Measurements from ENCODE around the gene SDK1.

Gene SDK1

DNA sequence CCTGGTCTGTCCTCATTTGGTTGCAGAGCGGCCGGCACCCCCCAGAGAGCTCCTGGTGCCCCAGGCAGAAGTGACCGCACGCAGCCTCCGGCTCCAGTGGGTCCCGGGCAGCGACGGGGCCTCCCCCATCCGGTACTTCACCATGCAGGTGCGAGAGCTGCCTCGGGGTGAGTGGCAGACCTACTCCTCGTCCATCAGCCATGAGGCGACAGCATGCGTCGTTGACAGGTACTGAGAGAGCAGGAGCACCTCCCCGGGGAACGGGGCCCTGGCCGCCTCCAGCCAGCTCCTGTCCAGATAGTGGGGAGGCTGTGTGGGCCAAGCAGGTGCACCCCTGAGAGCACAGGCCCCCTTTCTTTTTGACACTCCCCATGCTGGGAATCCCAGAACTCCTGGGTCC is 848.2 kb downstream of the SDK1 start:
- H3K4me1 ChIP-seq (ENCODE audit: control insufficient read depth in 1 of 2, insufficient read depth in 2 of 2, low read length in 2 of 2) = peaks cover 0 to 4% of the 10 kb centered on the region in 2 experiments
- H4K8ac ChIP-seq (ENCODE audit: low read depth, low read length) = no peak overlapping the region
- no peak overlapping the region for H2BK120ac ChIP-seq (ENCODE audit: insufficient read depth, low read length, poor library complexity)
- no peak overlapping the region for H3K18ac ChIP-seq (ENCODE audit: low read length)
- H3K4ac ChIP-seq (ENCODE audit: low read depth, low read length) = no peak overlapping the region
- no peak overlapping the region for H4K12ac ChIP-seq (ENCODE audit: low read depth, low read length)
- H3K79me1 ChIP-seq (ENCODE audit: low read length) = no peaks in the 10 kb centered on the region
- no peak overlapping the region for H3K4me3 ChIP-seq (ENCODE audit: low read depth, low read length)
- H3K23ac ChIP-seq (ENCODE audit: low read length) = no peak overlapping the region
- H2AFZ ChIP-seq (ENCODE audit: insufficient read depth, low read length, poor library complexity) = no peak overlapping the region
- no peak overlapping the region for H3K27ac ChIP-seq (ENCODE audit: low read depth, low read length)
- no peak overlapping the region for H4K91ac ChIP-seq (ENCODE audit: low read depth, low read length)
- H2BK5ac ChIP-seq (ENCODE audit: low read depth, low read length, poor library complexity) = no peak overlapping the region
- H3K9me3 ChIP-seq (ENCODE audit: insufficient read depth, low read depth, low read length) = peaks cover 2% of the 10 kb centered on the region
- no peaks in the 10 kb centered on the region for H3K27me3 ChIP-seq (ENCODE audit: insufficient read depth, low read length)
- H2BK12ac ChIP-seq (ENCODE audit: low read length) = no peak overlapping the region
- peaks cover 28 to 34% of the 10 kb centered on the region in 2 experiments for H3K36me3 ChIP-seq (ENCODE audit: control insufficient read depth in 1 of 2, insufficient read depth in 2 of 2, low read length in 2 of 2)
- H3K9ac ChIP-seq (ENCODE audit: low read length) = no peak overlapping the region
- no peaks in the 10 kb centered on the region for H3K79me2 ChIP-seq (ENCODE audit: control insufficient read depth, insufficient read depth, low read length, poor library complexity)
- H3K14ac ChIP-seq (ENCODE audit: low read length) = no peak overlapping the region
- no peak overlapping the region for H3K4me2 ChIP-seq (ENCODE audit: low read length)
- no peak overlapping the region for H2AK5ac ChIP-seq (ENCODE audit: low read length)
- no CpG with 5 or more reads among the region's 18 CpGs for WGBS (ENCODE audit: extremely low coverage, insufficient coverage, insufficient read length)
- DNase-seq = no peak

DNA sequence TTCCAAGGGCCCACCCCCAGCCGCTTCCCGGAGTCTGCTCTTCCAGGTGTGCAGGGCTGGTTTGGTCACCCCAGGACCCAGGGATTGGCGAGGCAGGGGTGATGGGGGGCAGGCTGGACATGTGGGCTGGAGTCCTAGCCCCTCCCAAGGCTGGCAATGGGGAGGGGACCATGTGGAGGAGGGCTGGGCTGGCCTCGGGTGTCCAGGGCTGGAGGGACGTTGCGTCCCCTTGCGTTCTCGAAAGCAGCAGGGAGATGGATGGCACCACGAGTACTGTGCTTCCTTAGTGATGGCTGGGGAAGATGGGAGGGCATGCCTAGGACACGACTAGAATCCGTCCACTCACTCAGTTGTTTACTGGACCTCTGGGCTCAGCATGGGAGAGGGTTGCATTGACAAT is 848.6 kb downstream of the SDK1 start:
- no CpG with 5 or more reads among the region's 11 CpGs for WGBS (ENCODE audit: extremely low coverage, insufficient coverage, insufficient read length)
- Histone ChIP-seq H2BK12ac (ENCODE audit: low read length) (no peak overlapping the region), H2AFZ (ENCODE audit: insufficient read depth, low read length, poor library complexity) (no peak overlapping the region), H3K23ac (ENCODE audit: low read length) (no peak overlapping the region), H3K14ac (ENCODE audit: low read length) (no peak overlapping the region), H3K27ac (ENCODE audit: low read depth, low read length) (no peak overlapping the region), H4K91ac (ENCODE audit: low read depth, low read length) (no peak overlapping the region), H2AK5ac (ENCODE audit: low read length) (no peak overlapping the region), H2BK5ac (ENCODE audit: low read depth, low read length, poor library complexity) (no peak overlapping the region), H4K8ac (ENCODE audit: low read depth, low read length) (no peak overlapping the region), H4K12ac (ENCODE audit: low read depth, low read length) (no peak overlapping the region), H3K18ac (ENCODE audit: low read length) (no peak overlapping the region), H3K36me3 (ENCODE audit: control insufficient read depth in 1 of 2, insufficient read depth in 2 of 2, low read length in 2 of 2) (peaks cover 28 to 34% of the 10 kb centered on the region in 2 experiments), H3K79me2 (ENCODE audit: control insufficient read depth, insufficient read depth, low read length, poor library complexity) (no peaks in the 10 kb centered on the region), H3K27me3 (ENCODE audit: insufficient read depth, low read length) (no peaks in the 10 kb centered on the region), H3K4me1 (ENCODE audit: control insufficient read depth in 1 of 2, insufficient read depth in 2 of 2, low read length in 2 of 2) (peaks cover 0 to under 1% of the 10 kb centered on the region in 2 experiments), H3K4me2 (ENCODE audit: low read length) (no peak overlapping the region), H3K4me3 (ENCODE audit: low read depth, low read length) (peak overlapping the region; percentile 16), H3K4ac (ENCODE audit: low read depth, low read length) (no peak overlapping the region), H3K9me3 (ENCODE audit: insufficient read depth, low read depth, low read length) (peaks cover 2% of the 10 kb centered on the region), H3K79me1 (ENCODE audit: low read length) (no peaks in the 10 kb centered on the region), H3K9ac (ENCODE audit: low read length) (peak overlapping the region; percentile 23), H2BK120ac (ENCODE audit: insufficient read depth, low read length, poor library complexity) (no peak overlapping the region)
- no peak for DNase-seq

DNA sequence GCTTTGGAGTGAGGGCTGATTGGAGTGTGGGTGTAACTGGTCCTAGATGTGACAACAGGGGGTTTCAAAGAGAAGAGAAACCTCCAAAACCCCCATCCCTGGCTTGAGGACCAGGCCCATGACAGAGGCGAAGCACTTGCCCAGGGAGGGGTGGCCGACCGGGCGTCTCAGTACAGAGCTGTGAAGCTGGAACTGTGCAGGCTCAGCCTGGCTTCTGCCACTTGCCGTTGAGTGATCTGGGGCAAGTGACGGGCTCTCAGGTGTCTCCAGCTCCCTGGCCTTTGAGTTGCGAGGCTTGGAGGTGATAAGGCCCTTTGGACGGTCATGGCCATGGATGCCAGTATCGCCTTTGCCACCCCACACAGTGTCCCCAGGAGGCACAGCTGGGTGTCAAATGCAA is 849.7 kb downstream of the SDK1 start:
- no peak overlapping the region for H2BK5ac ChIP-seq (ENCODE audit: low read depth, low read length, poor library complexity)
- H3K9me3 ChIP-seq (ENCODE audit: insufficient read depth, low read depth, low read length) = peaks cover 2% of the 10 kb centered on the region
- no peak overlapping the region for H4K91ac ChIP-seq (ENCODE audit: low read depth, low read length)
- no peak overlapping the region for H2AFZ ChIP-seq (ENCODE audit: insufficient read depth, low read length, poor library complexity)
- DNase-seq = no peak
- no peaks in the 10 kb centered on the region for H3K79me2 ChIP-seq (ENCODE audit: control insufficient read depth, insufficient read depth, low read length, poor library complexity)
- no peak overlapping the region for H3K14ac ChIP-seq (ENCODE audit: low read length)
- H3K79me1 ChIP-seq (ENCODE audit: low read length) = no peaks in the 10 kb centered on the region
- no peaks in the 10 kb centered on the region for H3K27me3 ChIP-seq (ENCODE audit: insufficient read depth, low read length)
- H2AK5ac ChIP-seq (ENCODE audit: low read length) = no peak overlapping the region
- no peak overlapping the region for H2BK12ac ChIP-seq (ENCODE audit: low read length)
- H2BK120ac ChIP-seq (ENCODE audit: insufficient read depth, low read length, poor library complexity) = no peak overlapping the region
- no peak overlapping the region for H3K4me2 ChIP-seq (ENCODE audit: low read length)
- no peak overlapping the region for H3K18ac ChIP-seq (ENCODE audit: low read length)
- no peak overlapping the region for H4K12ac ChIP-seq (ENCODE audit: low read depth, low read length)
- H3K4me1 ChIP-seq (ENCODE audit: control insufficient read depth in 1 of 2, insufficient read depth in 2 of 2, low read length in 2 of 2) = no peaks in the 10 kb centered on the region
- peaks cover 24 to 30% of the 10 kb centered on the region in 2 experiments for H3K36me3 ChIP-seq (ENCODE audit: control insufficient read depth in 1 of 2, insufficient read depth in 2 of 2, low read length in 2 of 2)
- H3K23ac ChIP-seq (ENCODE audit: low read length) = no peak overlapping the region
- H3K4ac ChIP-seq (ENCODE audit: low read depth, low read length) = no peak overlapping the region
- no CpG with 5 or more reads among the region's 9 CpGs for WGBS (ENCODE audit: extremely low coverage, insufficient coverage, insufficient read length)
- H3K9ac ChIP-seq (ENCODE audit: low read length) = no peak overlapping the region
- H3K4me3 ChIP-seq (ENCODE audit: low read depth, low read length) = no peak overlapping the region
- H3K27ac ChIP-seq (ENCODE audit: low read depth, low read length) = no peak overlapping the region
- no peak overlapping the region for H4K8ac ChIP-seq (ENCODE audit: low read depth, low read length)

DNA sequence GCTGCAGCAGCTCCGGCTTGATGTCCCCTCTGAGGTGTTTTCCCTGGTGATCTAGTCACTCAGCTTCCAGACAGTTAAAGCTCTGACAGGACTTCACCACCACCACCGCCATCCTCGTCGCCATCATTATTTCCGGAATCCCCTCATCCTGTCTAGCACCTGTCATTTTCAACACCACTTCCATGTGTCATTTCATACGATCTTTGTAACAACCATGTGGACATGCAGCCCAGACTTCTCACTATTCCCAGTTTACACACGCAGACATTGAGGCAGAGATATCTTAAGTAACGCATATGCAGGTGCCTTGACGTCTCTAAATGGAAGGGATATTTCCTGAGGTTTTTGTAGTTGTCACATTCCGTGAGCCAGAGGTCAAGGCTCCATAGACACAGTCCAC is 850.5 kb downstream of the SDK1 start:
- Histone ChIP-seq H3K4ac (ENCODE audit: low read depth, low read length) (no peak overlapping the region), H4K91ac (ENCODE audit: low read depth, low read length) (no peak overlapping the region), H3K27ac (ENCODE audit: low read depth, low read length) (no peak overlapping the region), H3K27me3 (ENCODE audit: insufficient read depth, low read length) (no peaks in the 10 kb centered on the region), H3K4me1 (ENCODE audit: control insufficient read depth in 1 of 2, insufficient read depth in 2 of 2, low read length in 2 of 2) (peaks cover 0 to 5% of the 10 kb centered on the region in 2 experiments), H3K18ac (ENCODE audit: low read length) (no peak overlapping the region), H3K4me3 (ENCODE audit: low read depth, low read length) (no peak overlapping the region), H2BK5ac (ENCODE audit: low read depth, low read length, poor library complexity) (no peak overlapping the region), H3K79me1 (ENCODE audit: low read length) (no peaks in the 10 kb centered on the region), H2BK120ac (ENCODE audit: insufficient read depth, low read length, poor library complexity) (no peak overlapping the region), H2BK12ac (ENCODE audit: low read length) (no peak overlapping the region), H2AK5ac (ENCODE audit: low read length) (no peak overlapping the region), H3K4me2 (ENCODE audit: low read length) (no peak overlapping the region), H3K14ac (ENCODE audit: low read length) (no peak overlapping the region), H4K12ac (ENCODE audit: low read depth, low read length) (no peak overlapping the region), H2AFZ (ENCODE audit: insufficient read depth, low read length, poor library complexity) (no peak overlapping the region), H3K79me2 (ENCODE audit: control insufficient read depth, insufficient read depth, low read length, poor library complexity) (no peaks in the 10 kb centered on the region), H3K36me3 (ENCODE audit: control insufficient read depth in 1 of 2, insufficient read depth in 2 of 2, low read length in 2 of 2) (peaks cover 16 to 22% of the 10 kb centered on the region in 2 experiments), H4K8ac (ENCODE audit: low read depth, low read length) (no peak overlapping the region), H3K9ac (ENCODE audit: low read length) (no peak overlapping the region), H3K9me3 (ENCODE audit: insufficient read depth, low read depth, low read length) (peaks cover 2% of the 10 kb centered on the region), H3K23ac (ENCODE audit: low read length) (no peak overlapping the region)
- WGBS (ENCODE audit: extremely low coverage, insufficient coverage, insufficient read length) = no CpG with 5 or more reads among the region's 10 CpGs
- DNase-seq = no peak

Data from trophoblast cell (in vitro differentiated cells and primary cell).